HepG2 (cell line): ENCODE measurements around the gene ITGB5. TPM values are rescaled to one million over a fixed set of nuclear protein-coding genes. Genes with fewer than 3 reads are reported as not detected.

Source experiments
- ATAC-seq: fragments of 200-7000 bp; cut with Tn5 transposase; 3 replicates; pipeline ENCODE4 v1.9.1; 2020; ENCODE audit warnings: mild to moderate bottlenecking, moderate library complexity
- BruUV-seq: library from RNA; stranded (reverse); fragments of 400-500 nt; replicated peaks from 2 replicates; lab custom pipeline; 2021; lab: Mats Ljungman, UMichigan
- CTCF ChIA-PET: fragments of 300-600 bp; formaldehyde crosslinking; extraction: SDS; loops from one replicate; lab custom pipeline; 2021; ENCODE audit warnings: low total read pairs, inconsistent platforms, low intra/inter-chr PET ratio; lab: Yijun Ruan, JAX
- POLR2A ChIA-PET: fragments of 350-600 bp; sonication (Branson Sonifier 250); formaldehyde crosslinking; loops from one replicate; lab custom pipeline; 2020; ENCODE audit warnings: antibody characterized with exemption, inconsistent platforms; lab: Yijun Ruan, JAX
- DNase-seq: peaks from one replicate; pipeline ENCODE4 v3.0.0-alpha.2; 2015; ENCODE audit warnings: low spot score
- FAIRE-seq: peaks from 3 replicates; lab custom pipeline; 2011; peaks lifted over from hg19 to GRCh38; lab: Jason Lieb, UNC
- H2AFZ ChIP-seq: one replicate; pipeline ENCODE4 v1.6.1; 2011; ENCODE audit warnings: low read length, inconsistent platforms
- H3K27ac ChIP-seq: fragments of 300-600 bp; 3 replicates; pipeline ENCODE4 v1.8.0; 2011; ENCODE audit warnings: mixed run types, mild to moderate bottlenecking, mixed read lengths, low read length, inconsistent platforms; ENCODE audit not compliant: insufficient read depth; ENCODE audit errors: extremely low read length
- H3K27me3 ChIP-seq, 2 experiments: fragments of 200-600 bp in 1 of 2; 2 replicates in 1 of 2; 3 replicates in 1 of 2; pipeline versions ENCODE4 v1.6.0 to v1.8.0; 2011; ENCODE audit warnings: low read length in 2 of 2, mild to moderate bottlenecking in 2 of 2, moderate library complexity in 2 of 2, inconsistent platforms in 1 of 2; ENCODE audit not compliant: insufficient read depth in 2 of 2, control insufficient read depth in 1 of 2
- H3K36me3 ChIP-seq, 2 experiments: fragments of 200-600 bp in 1 of 2; replicated peaks in 1 of 2; 2 replicates in 1 of 2; 3 replicates in 1 of 2; pipeline versions ENCODE4 v1.5.1 to v1.8.0; 2011; ENCODE audit warnings: low read length in 2 of 2, inconsistent platforms in 1 of 2; ENCODE audit not compliant: insufficient read depth in 2 of 2, control insufficient read depth in 1 of 2
- H3K4me1 ChIP-seq: 2 replicates; pipeline ENCODE4 v1.5.1; 2012; ENCODE audit warnings: low read length, inconsistent platforms; ENCODE audit not compliant: insufficient read depth
- H3K4me2 ChIP-seq: 2 replicates; pipeline ENCODE4 v1.6.0; 2011; ENCODE audit warnings: low read depth, low read length, inconsistent platforms
- H3K4me3 ChIP-seq, 3 experiments: fragments of 200-600 bp in 1 of 3; sonication (generic), shearing (Covaris generic) in 1 of 3; replicated peaks in 1 of 3; 2 replicates each; pipeline ENCODE4 v1.5.1; 2011 to 2016; ENCODE audit warnings: low read length in 3 of 3, inconsistent platforms in 2 of 3, low read depth in 2 of 3, mild to moderate bottlenecking in 2 of 3, control low read depth in 1 of 3, mixed read lengths in 1 of 3; ENCODE audit not compliant: insufficient read depth in 1 of 3
- H3K79me2 ChIP-seq: one replicate; pipeline ENCODE4 v1.6.1; 2011; ENCODE audit warnings: low read length, inconsistent platforms; ENCODE audit not compliant: insufficient read depth
- H3K9ac ChIP-seq: 2 replicates; pipeline ENCODE4 v1.6.0; 2011; ENCODE audit warnings: mild to moderate bottlenecking, low read depth, low read length, inconsistent platforms; ENCODE audit not compliant: insufficient read depth
- H3K9me3 ChIP-seq: 2 replicates; pipeline ENCODE4 v1.5.1; 2012; ENCODE audit warnings: mild to moderate bottlenecking, low read length
- H4K20me1 ChIP-seq: 2 replicates; pipeline ENCODE4 v1.6.0; 2011; ENCODE audit warnings: inconsistent platforms, mild to moderate bottlenecking, low read length, moderate library complexity; ENCODE audit not compliant: insufficient read depth
- HBP1 ChIP-seq: IDR thresholded peaks from 2 replicates; pipeline ENCODE4 v1.6.1; 2016; ENCODE audit warnings: low read depth, control low read depth
- IRF1 ChIP-seq: sonication (generic); formaldehyde crosslinking; IDR thresholded peaks from 2 replicates; pipeline ENCODE4 v1.4.0; 2020; ENCODE audit warnings: low read depth, mild to moderate bottlenecking, missing genetic modification reagents
- ZBTB33 ChIP-seq: sonication (generic); formaldehyde crosslinking; IDR thresholded peaks from 2 replicates; pipeline ENCODE4 v1.4.0; 2020; ENCODE audit warnings: missing genetic modification reagents
- ZMYM3 ChIP-seq: sonication (generic); formaldehyde crosslinking; IDR thresholded peaks from 2 replicates; pipeline ENCODE4 v1.5.1; 2020; ENCODE audit warnings: mild to moderate bottlenecking, missing genetic modification reagents
- ZNF253 ChIP-seq: sonication (generic); formaldehyde crosslinking; IDR thresholded peaks from 2 replicates; pipeline ENCODE4 v1.8.0; 2022; ENCODE audit warnings: mild to moderate bottlenecking, missing genetic modification reagents, borderline replicate concordance
- ZNF441 ChIP-seq: sonication (generic); formaldehyde crosslinking; IDR thresholded peaks from 2 replicates; pipeline ENCODE4 v1.7.0; 2021; ENCODE audit warnings: missing genetic modification reagents, borderline replicate concordance
- ZNF589 ChIP-seq: sonication (generic); formaldehyde crosslinking; conservative IDR thresholded peaks from 2 replicates; pipeline ENCODE4 v1.8.0; 2022; ENCODE audit warnings: mild to moderate bottlenecking, moderate library complexity, missing genetic modification reagents
- ZNF609 ChIP-seq: sonication (generic); formaldehyde crosslinking; IDR thresholded peaks from 2 replicates; pipeline ENCODE4 v1.4.0; 2020; ENCODE audit warnings: mild to moderate bottlenecking, missing genetic modification reagents, borderline replicate concordance
- WGBS: methylation state at CpG from one replicate; pipeline ENCODE4 v1.1.6; 2017; ENCODE audit warnings: low lambda C conversion rate; 5-methylcytosine and 5-hydroxymethylcytosine counted together
- in situ Hi-C: cut with HindIII; loops from 2 replicates; pipeline ENCODE4 v1.10.0; 2017; ENCODE audit warnings: low pct_unique_long_range_greater_than_20kb; ENCODE audit not compliant: extremely low pct_ligation_motif_present
- intact Hi-C: fragments of 100-400 bp; cut with micrococcal nuclease; formaldehyde crosslinking; loops from one replicate; pipeline ENCODE4 v1.10.0; 2022; ENCODE audit not compliant: unreplicated experiment
- polyA plus RNA-seq, 8 experiments: library from polyadenylated mRNA; depleted of rRNA in 3 of 8; stranded (reverse) in 7 of 8; unstranded in 1 of 8; fragments of >200 nt; fragmentation: Illumina TruSeq in 4 of 8; extraction: Trizol in 4 of 8; gene quantifications; 2 replicates each; pipeline versions ENCODE4 v1.2.1 to v1.2.3, GENCODE V29; 2011 to 2016; ENCODE audit warnings: low read depth in 4 of 8, missing spikeins in 1 of 8, mixed read lengths in 1 of 8; ENCODE audit not compliant: insufficient read depth in 1 of 8
- total RNA-seq, 5 experiments: library from RNA; depleted of rRNA; stranded (reverse); fragments of >200 nt; fragmentation: Illumina TruSeq; extraction: Trizol; gene quantifications; 2 replicates each; pipeline ENCODE4 v1.2.3, GENCODE V29; 2016; ENCODE audit warnings: low read depth in 1 of 5

Gene ITGB5
- total and polyA plus RNA-seq, 2 of the 13 experiments (the other 11 are each of a cell fraction or from before 2014, with no cell fraction given), result 74.1 to 343 TPM

- TF ChIP-seq ZNF253 (CRISPR knock-in tag), result no peak
- no peak for TF ChIP-seq ZMYM3 (CRISPR knock-in tag)
- TF ChIP-seq HBP1 (CRISPR knock-in tag), result no peak
- TF ChIP-seq IRF1 (CRISPR knock-in tag), result no peak
- TF ChIP-seq ZNF589 (CRISPR knock-in tag), result no peak
- TF ChIP-seq ZNF441 (CRISPR knock-in tag), result no peak
Measured at GRCh38 chr3:124811436-124811835, 75.7 kb downstream of the ITGB5 start (continued).

- no peak overlapping the region for H3K4me2 ChIP-seq
- in situ Hi-C loops (no loop called here), intact Hi-C loops (loop anchor here (2.0 kb wide), 1 partner anchor 24 kb away; no protein-coding TSS in a partner anchor)
- H3K4me3 ChIP-seq, result no peak overlapping the region
- H3K36me3 ChIP-seq, result peaks cover 16 to 40% of the 10 kb centered on the region in 2 experiments
- ChIA-PET CTCF (no interaction called here), POLR2A (interaction anchor here (2.4 kb wide), 1 partner anchor 23 kb away, joined by 9 read pairs; no protein-coding TSS in a partner anchor)
- no peak overlapping the region for H3K9ac ChIP-seq
- H4K20me1 ChIP-seq, result no peaks in the 10 kb centered on the region
- no peaks in the 10 kb centered on the region for H3K79me2 ChIP-seq
- WGBS, result 91% methylated on average over 4 of the region's 4 CpGs
- H3K27me3 ChIP-seq, result no peaks in the 10 kb centered on the region
- peak overlapping the region; percentile 72 for H3K27ac ChIP-seq
- no peak for TF ChIP-seq ZNF609 (CRISPR knock-in tag)
- TF ChIP-seq ZBTB33 (CRISPR knock-in tag), result peak; percentile 92
- DNase-seq, result no peak
- no peak for ATAC-seq
- BruUV-seq, result no TSS peak
- H2AFZ ChIP-seq, result no peak overlapping the region
- peaks cover 55% of the 10 kb centered on the region for H3K4me1 ChIP-seq
- no peak for FAIRE-seq
- H3K9me3 ChIP-seq, result no peaks in the 10 kb centered on the region
Measured at GRCh38 chr3:124810970-124811369, 76.2 kb downstream of the ITGB5 start.
